DND-41 (cell line): Measurements from ENCODE around the gene ATG101.

Experiments
- ATAC-seq: fragments of 200-7000 bp; cut with Tn5 transposase; 3 replicates; pipeline ENCODE4 v1.9.1; 2021; ENCODE audit warnings: low read depth; ENCODE audit not compliant: insufficient read depth
- DNase-seq: peaks from one replicate; pipeline ENCODE4 v3.0.0-alpha.2; 2020
- H2AFZ ChIP-seq: 2 replicates; pipeline ENCODE4 v1.6.0; 2012; ENCODE audit warnings: low read depth, low read length
- H3K27ac ChIP-seq: 2 replicates; pipeline ENCODE4 v1.5.1; 2012; ENCODE audit warnings: low read length, inconsistent platforms
- H3K27me3 ChIP-seq: fragments of 200-600 bp; sonication (generic); 2 replicates; pipeline ENCODE4 v1.6.0; 2012; ENCODE audit warnings: low read length, mild to moderate bottlenecking, inconsistent platforms; ENCODE audit not compliant: insufficient read depth, poor library complexity
- H3K36me3 ChIP-seq: 2 replicates; pipeline ENCODE4 v1.5.1; 2012; ENCODE audit warnings: low read length, inconsistent platforms; ENCODE audit not compliant: insufficient read depth
- H3K4me1 ChIP-seq: 2 replicates; pipeline ENCODE4 v1.5.1; 2012; ENCODE audit warnings: mild to moderate bottlenecking, low read length; ENCODE audit not compliant: insufficient read depth
- H3K4me2 ChIP-seq: 2 replicates; pipeline ENCODE4 v1.6.0; 2012; ENCODE audit warnings: mild to moderate bottlenecking, moderate library complexity, low read length, inconsistent platforms; ENCODE audit not compliant: insufficient read depth
- H3K4me3 ChIP-seq, 2 experiments: fragments of 200-600 bp in 1 of 2; shearing (Covaris generic) in 1 of 2; 2 replicates each; pipeline ENCODE4 v1.5.1; 2012 to 2016; ENCODE audit warnings: inconsistent platforms in 2 of 2, low read length in 2 of 2, mild to moderate bottlenecking in 2 of 2, low read depth in 1 of 2, moderate library complexity in 1 of 2
- H3K79me2 ChIP-seq: 2 replicates; pipeline ENCODE4 v1.6.0; 2012; ENCODE audit warnings: low read length, inconsistent platforms; ENCODE audit not compliant: insufficient read depth
- H3K9ac ChIP-seq: 2 replicates; pipeline ENCODE4 v1.6.0; 2012; ENCODE audit warnings: low read depth, mild to moderate bottlenecking, inconsistent platforms, low read length, moderate library complexity
- H3K9me3 ChIP-seq: 2 replicates; pipeline ENCODE4 v1.5.1; 2012; ENCODE audit warnings: low read length, moderate library complexity, mild to moderate bottlenecking, inconsistent platforms; ENCODE audit not compliant: insufficient read depth, severe bottlenecking
- H4K20me1 ChIP-seq: 2 replicates; pipeline ENCODE4 v1.6.0; 2012; ENCODE audit warnings: low read length; ENCODE audit not compliant: insufficient read depth
- CTCF ChIP-seq: IDR thresholded peaks from 2 replicates; pipeline ENCODE4 v1.5.1; 2012; ENCODE audit warnings: borderline replicate concordance, low read length, moderate library complexity, mild to moderate bottlenecking; ENCODE audit not compliant: poor library complexity, severe bottlenecking; ENCODE audit errors: extremely low read depth
- EZH2 ChIP-seq: IDR thresholded peaks from 3 replicates; pipeline ENCODE4 v1.6.1; 2012; ENCODE audit warnings: borderline replicate concordance, low read depth, mild to moderate bottlenecking, moderate library complexity, low read length, inconsistent platforms; ENCODE audit not compliant: severe bottlenecking

ATG101 gene

GRCh38 chr12:52063981-52064649, 5.7 kb upstream of the ATG101 start:
- no peak overlapping the region for H3K4me3 ChIP-seq
- no peaks in the 10 kb centered on the region for H3K9me3 ChIP-seq
- H3K4me2 ChIP-seq = no peak overlapping the region
- H3K79me2 ChIP-seq = no peaks in the 10 kb centered on the region
- no peak overlapping the region for H2AFZ ChIP-seq
- DNase-seq (no peak), ATAC-seq (no peak)
- no peaks in the 10 kb centered on the region; the same call in 1 of the 2 replicates for H4K20me1 ChIP-seq
- H3K9ac ChIP-seq = no peak overlapping the region
- no peak for TF ChIP-seq EZH2
- no peak for TF ChIP-seq CTCF
- no peaks in the 10 kb centered on the region for H3K36me3 ChIP-seq
- peaks cover 3% of the 10 kb centered on the region for H3K4me1 ChIP-seq
- H3K27me3 ChIP-seq = no peaks in the 10 kb centered on the region
- no peak overlapping the region for H3K27ac ChIP-seq

GRCh38 chr12:52066346-52067080, 3.3 kb upstream of the ATG101 start:
- H3K36me3 ChIP-seq = no peaks in the 10 kb centered on the region; the same call in 1 of the 2 replicates
- H3K27me3 ChIP-seq = no peaks in the 10 kb centered on the region
- no peak overlapping the region for H3K27ac ChIP-seq
- DNase-seq (no peak), ATAC-seq (no peak)
- H3K9ac ChIP-seq = no peak overlapping the region
- peaks cover 17% of the 10 kb centered on the region for H3K79me2 ChIP-seq
- no peaks in the 10 kb centered on the region for H3K9me3 ChIP-seq
- H2AFZ ChIP-seq = no peak overlapping the region
- peaks cover 4% of the 10 kb centered on the region; the same call in 1 of the 2 replicates for H4K20me1 ChIP-seq
- no peak overlapping the region for H3K4me2 ChIP-seq
- peaks cover 19% of the 10 kb centered on the region for H3K4me1 ChIP-seq
- H3K4me3 ChIP-seq = no peak overlapping the region
- no peak for TF ChIP-seq CTCF
- TF ChIP-seq EZH2 = no peak

GRCh38 chr12:52067081-52067374, 2.8 kb upstream of the ATG101 start:
- peaks cover 4% of the 10 kb centered on the region for H3K36me3 ChIP-seq
- H3K9me3 ChIP-seq = no peaks in the 10 kb centered on the region
- ATAC-seq (no peak), DNase-seq (no peak)
- H3K9ac ChIP-seq = no peak overlapping the region
- TF ChIP-seq EZH2 = no peak
- TF ChIP-seq CTCF = no peak
- no peak overlapping the region for H3K4me2 ChIP-seq
- H3K27me3 ChIP-seq = no peaks in the 10 kb centered on the region
- H3K79me2 ChIP-seq = peaks cover 22% of the 10 kb centered on the region
- H4K20me1 ChIP-seq = peaks cover 4% of the 10 kb centered on the region; the same call in 1 of the 2 replicates
- H3K4me3 ChIP-seq = no peak overlapping the region
- peaks cover 24% of the 10 kb centered on the region for H3K4me1 ChIP-seq
- no peak overlapping the region for H2AFZ ChIP-seq
- no peak overlapping the region for H3K27ac ChIP-seq
